SJSA1 (cell line): ENCODE measurements around the gene TAC3. TPM values are rescaled to one million over a fixed set of nuclear protein-coding genes. Genes with fewer than 3 reads are reported as not detected.
"Not testable (repeated sequence)": the region's sequence is repeated elsewhere in the genome, so short reads cannot be mapped to it uniquely, and the experiment has no call there.

Experiments used
- DNase-seq, 2 experiments: peaks; one replicate each; pipeline ENCODE4 v3.0.0-alpha.2; 2015 to 2020; ENCODE audit warnings: low spot score in 2 of 2, low read depth in 1 of 2
- H3K27ac ChIP-seq: fragments of 250-450 bp; sonication (Bioruptor Pico); 2 replicates; pipeline ENCODE4 v1.5.1; 2020; ENCODE audit warnings: mild to moderate bottlenecking, moderate library complexity
- H3K27me3 ChIP-seq: fragments of 250-450 bp; sonication (Bioruptor Pico); replicated peaks from 2 replicates; pipeline ENCODE4 v1.5.1; 2020; ENCODE audit warnings: mild to moderate bottlenecking, moderate library complexity
- H3K36me3 ChIP-seq: fragments of 250-450 bp; sonication (Bioruptor Pico); 2 replicates; pipeline ENCODE4 v1.5.1; 2020; ENCODE audit warnings: mild to moderate bottlenecking
- H3K4me1 ChIP-seq: fragments of 250-450 bp; sonication (Bioruptor Pico); replicated peaks from 2 replicates; pipeline ENCODE4 v1.6.1; 2021; ENCODE audit warnings: mild to moderate bottlenecking
- H3K4me3 ChIP-seq: fragments of 250-450 bp; sonication (Bioruptor Pico); 2 replicates; pipeline ENCODE4 v1.5.1; 2020; ENCODE audit warnings: mild to moderate bottlenecking
- H3K9me3 ChIP-seq: fragments of 250-450 bp; sonication (Bioruptor Pico); replicated peaks from 2 replicates; pipeline ENCODE4 v1.5.1; 2020; ENCODE audit warnings: mild to moderate bottlenecking
- total RNA-seq: library from RNA; depleted of rRNA; stranded (reverse); fragments of >200 nt; shearing (Covaris generic); gene quantifications from 2 replicates; pipeline ENCODE4 v1.2.3, GENCODE V29; 2014

The TAC3 gene
- total RNA-seq, 1 experiment from 2014 or later = not detected

DNA sequence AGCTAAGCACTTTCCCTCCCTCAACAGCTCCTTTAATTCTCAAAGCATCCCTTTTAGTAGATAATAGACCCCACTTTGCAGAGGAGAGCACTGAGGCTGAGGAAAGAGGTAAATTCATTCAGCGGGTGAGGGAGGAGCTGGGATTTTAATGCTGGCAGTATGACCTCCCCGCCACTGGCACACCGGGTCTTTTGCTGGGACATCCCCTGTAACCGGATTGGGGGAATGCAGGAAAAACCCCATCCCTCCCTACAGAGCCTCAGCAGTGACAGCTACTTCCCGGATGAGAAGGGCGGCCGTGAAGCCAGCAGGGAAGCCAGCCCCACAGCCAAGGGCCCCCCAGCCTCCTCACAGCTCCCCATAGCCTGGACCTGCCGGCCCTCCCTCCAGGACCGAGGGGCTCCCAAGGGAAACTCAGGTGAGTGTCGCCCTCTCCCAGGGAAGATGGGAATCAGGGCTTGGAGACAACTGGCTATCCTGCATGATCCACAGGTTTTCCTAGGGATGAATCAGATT is 22.0 kb downstream of the TAC3 start:
- H3K4me3 ChIP-seq = no peak overlapping the region
- no peaks in the 10 kb centered on the region for H3K27me3 ChIP-seq
- DNase-seq = peak in 1 of 2 experiments; percentile 31
- H3K4me1 ChIP-seq = peaks cover 15% of the 10 kb centered on the region
- no peak overlapping the region for H3K27ac ChIP-seq
- H3K36me3 ChIP-seq = peaks cover 7% of the 10 kb centered on the region; the same call in 1 of the 2 replicates
- H3K9me3 ChIP-seq = no peaks in the 10 kb centered on the region

- no peak overlapping the region for H3K4me3 ChIP-seq
- H3K27me3 ChIP-seq = no peaks in the 10 kb centered on the region
- H3K36me3 ChIP-seq = 0 out of 2 replicates have a peak, but pooled peaks cover 4% of the 10 kb centered on the region
- no peaks in the 10 kb centered on the region for H3K9me3 ChIP-seq
- DNase-seq = peak in 1 of 2 experiments; percentile 28
- H3K4me1 ChIP-seq = peaks cover 25% of the 10 kb centered on the region
- no peak overlapping the region for H3K27ac ChIP-seq
Measured at GRCh38 chr12:56993346-56993745, 23.0 kb downstream of the TAC3 start.

DNA sequence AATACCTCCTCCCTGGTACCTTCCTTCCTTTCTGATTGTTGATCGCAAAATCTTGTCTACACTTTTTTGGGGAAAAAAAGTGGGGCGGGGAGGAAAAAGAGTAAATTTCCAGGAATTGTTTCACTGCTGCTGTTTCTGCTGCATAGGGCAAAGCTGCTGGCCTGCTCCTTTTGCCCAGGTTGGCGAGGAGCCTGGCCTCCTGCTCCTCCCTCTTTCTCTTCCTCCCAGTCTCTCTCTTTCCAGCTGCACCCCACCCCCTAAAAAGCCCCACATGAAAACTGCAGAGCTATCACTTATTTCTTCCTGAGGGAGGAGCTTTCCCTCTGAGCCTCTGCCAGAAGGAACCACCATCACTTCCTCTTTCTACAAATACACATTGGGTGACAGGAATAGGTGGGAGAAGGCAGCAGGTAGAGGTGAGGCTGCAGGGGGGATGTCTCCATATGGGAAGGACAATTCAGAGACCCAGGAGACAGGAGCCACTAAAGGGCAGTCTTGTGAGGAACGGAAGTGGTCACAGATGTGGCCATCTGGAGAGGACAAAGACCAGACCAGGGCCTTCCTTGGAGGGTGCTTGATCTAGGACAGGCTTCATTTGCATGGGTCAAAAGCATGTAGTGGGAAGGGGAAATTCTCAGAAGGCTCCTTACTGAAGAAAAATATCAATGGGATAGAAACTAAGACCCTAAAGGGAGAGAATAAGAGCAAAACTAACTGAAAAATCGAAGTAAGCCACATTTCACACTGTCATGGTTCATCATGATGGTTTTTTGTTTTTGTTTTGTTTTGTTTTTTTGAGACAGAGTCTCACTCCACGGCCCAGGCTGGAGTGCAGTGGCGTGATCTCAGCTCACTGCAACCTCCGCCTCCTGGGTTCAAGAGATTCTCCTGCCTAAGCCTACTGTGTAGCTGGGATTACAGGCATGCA is 24.7 kb downstream of the TAC3 start:
- Histone ChIP-seq H3K4me3 (no peak overlapping the region), H3K9me3 (no peaks in the 10 kb centered on the region), H3K27ac (no peak overlapping the region), H3K4me1 (peaks cover 32% of the 10 kb centered on the region), H3K27me3 (no peaks in the 10 kb centered on the region), H3K36me3 (no peaks in the 10 kb centered on the region)
- peak in 1 of 2 experiments; percentile 31 for DNase-seq

GRCh38 chr12:56990648-56991318 is 25.5 kb downstream of the TAC3 start:
- Histone ChIP-seq H3K4me1 (peaks cover 32% of the 10 kb centered on the region), H3K27me3 (no peaks in the 10 kb centered on the region), H3K27ac (no peak overlapping the region), H3K9me3 (no peaks in the 10 kb centered on the region; the same call in 1 of the 2 replicates), H3K36me3 (no peaks in the 10 kb centered on the region), H3K4me3 (no peak overlapping the region)
- DNase-seq = peak in 1 of 2 experiments; percentile 13

DNA sequence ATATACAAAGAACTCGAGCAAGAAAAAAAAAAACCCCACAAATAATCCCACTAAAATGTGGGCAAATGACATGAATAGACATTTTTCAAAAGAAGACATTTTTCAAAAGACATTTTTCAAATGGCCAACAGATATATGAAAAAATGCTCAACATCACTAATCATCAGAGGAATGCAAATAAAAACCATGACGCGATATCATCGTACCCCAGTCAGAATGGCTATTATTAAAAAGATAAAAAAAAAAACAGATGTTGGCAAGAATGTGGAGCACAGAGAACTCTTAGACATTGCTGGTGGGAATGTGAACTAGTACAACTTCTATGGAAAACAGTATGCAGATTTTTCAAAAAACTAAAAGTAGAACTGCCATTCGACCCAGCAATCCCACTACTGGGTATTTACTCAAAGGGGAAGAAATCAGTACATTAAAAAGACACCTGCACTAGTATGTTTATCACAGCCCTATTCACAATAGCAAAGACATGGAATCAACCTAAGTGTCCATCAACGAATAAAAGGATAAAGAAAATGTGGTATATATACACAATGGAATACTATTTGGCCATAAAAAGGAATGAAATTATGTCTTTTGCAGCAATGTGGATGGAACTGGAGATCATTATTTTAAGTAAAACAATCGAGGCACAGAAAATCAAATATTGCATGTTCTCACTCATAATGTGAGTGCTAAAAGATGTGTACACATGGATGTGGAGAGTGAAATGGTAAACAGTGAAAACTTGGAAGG is 26.3 kb downstream of the TAC3 start:
- Histone ChIP-seq H3K36me3 (no peaks in the 10 kb centered on the region), H3K27ac (peak overlapping the region; percentile 14; the same call in 1 of the 2 replicates), H3K9me3 (no peaks in the 10 kb centered on the region; the same call in 1 of the 2 replicates), H3K4me1 (peaks cover 32% of the 10 kb centered on the region), H3K27me3 (no peaks in the 10 kb centered on the region), H3K4me3 (no peak overlapping the region)
- DNase-seq = peak in 1 of 2 experiments; percentile 12

DNA sequence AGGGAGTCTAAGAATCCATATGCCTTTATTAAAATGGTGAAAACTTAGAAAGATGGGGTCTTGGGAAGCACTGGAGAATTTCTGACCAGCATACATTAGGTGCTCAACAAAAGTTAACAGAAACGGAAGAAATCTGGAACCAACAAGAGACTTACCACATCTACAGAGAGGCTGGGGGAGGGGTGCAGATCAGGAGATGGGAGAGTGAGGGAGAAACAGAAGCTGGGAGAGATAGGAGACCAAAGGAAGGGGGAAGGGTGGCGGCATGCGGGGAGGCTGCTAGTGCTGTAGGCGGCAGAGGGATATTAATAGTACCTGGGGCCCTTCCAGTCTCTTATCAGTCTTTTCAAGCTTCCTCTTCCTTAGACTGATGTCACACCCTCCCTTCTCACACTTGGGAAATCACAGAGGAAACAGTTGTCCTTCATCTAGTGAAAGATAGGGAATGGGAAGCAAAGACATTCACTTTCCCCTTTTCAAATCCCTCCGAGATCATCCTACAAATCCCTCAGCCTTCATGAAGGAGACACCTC is 28.1 kb downstream of the TAC3 start:
- Histone ChIP-seq H3K36me3 (no peaks in the 10 kb centered on the region), H3K4me3 (no peak overlapping the region), H3K9me3 (no peaks in the 10 kb centered on the region; the same call in 1 of the 2 replicates), H3K27ac (no peak overlapping the region), H3K27me3 (no peaks in the 10 kb centered on the region), H3K4me1 (peaks cover 32% of the 10 kb centered on the region)
- DNase-seq = peak in 1 of 2 experiments; percentile 10

- Histone ChIP-seq H3K9me3 (no peaks in the 10 kb centered on the region; the same call in 1 of the 2 replicates), H3K36me3 (no peaks in the 10 kb centered on the region), H3K4me3 (no peak overlapping the region), H3K27me3 (no peaks in the 10 kb centered on the region), H3K27ac (no peak overlapping the region), H3K4me1 (peaks cover 32% of the 10 kb centered on the region)
- peak; percentile 53 to 71 for DNase-seq
Measured at GRCh38 chr12:56987551-56988053, 28.7 kb downstream of the TAC3 start.

- Histone ChIP-seq H3K27ac (no peak overlapping the region), H3K27me3 (no peaks in the 10 kb centered on the region), H3K9me3 (no peaks in the 10 kb centered on the region; the same call in 1 of the 2 replicates), H3K4me3 (no peak overlapping the region), H3K4me1 (peaks cover 32% of the 10 kb centered on the region), H3K36me3 (no peaks in the 10 kb centered on the region)
- no peak for DNase-seq
Measured at GRCh38 chr12:56987011-56987410, 29.3 kb downstream of the TAC3 start.

- not testable (repeated sequence) for H3K4me3 ChIP-seq, DNase-seq
Measured at GRCh38 chr12:56985714-56986113, 30.6 kb downstream of the TAC3 start.

GRCh38 chr12:56983386-56983785 is 32.9 kb downstream of the TAC3 start:
- Histone ChIP-seq H3K27ac (no peak overlapping the region), H3K9me3 (no peaks in the 10 kb centered on the region; the same call in 1 of the 2 replicates), H3K36me3 (no peaks in the 10 kb centered on the region), H3K4me1 (peaks cover 8% of the 10 kb centered on the region), H3K4me3 (no peak overlapping the region), H3K27me3 (no peaks in the 10 kb centered on the region)
- DNase-seq = no peak

More at GRCh38 chr12:56985714-56986113, 30.6 kb downstream of the TAC3 start:
- peaks cover 28% of the 10 kb centered on the region for H3K4me1 ChIP-seq
- H3K36me3 ChIP-seq, H3K27me3 ChIP-seq, H3K9me3 ChIP-seq, H3K27ac ChIP-seq: not testable (repeated sequence)

GRCh38 chr12:56982578-56983236 is 33.6 kb downstream of the TAC3 start:
- H3K27me3 ChIP-seq, H3K4me1 ChIP-seq: not testable (repeated sequence)

GRCh38 chr12:56980941-56981530 is 35.3 kb downstream of the TAC3 start:
- no peak for DNase-seq

More at GRCh38 chr12:56982578-56983236, 33.6 kb downstream of the TAC3 start:
- H3K4me3 ChIP-seq, H3K36me3 ChIP-seq, H3K9me3 ChIP-seq, DNase-seq, H3K27ac ChIP-seq: not testable (repeated sequence)

More at GRCh38 chr12:56980941-56981530, 35.3 kb downstream of the TAC3 start:
- H3K4me1 ChIP-seq = no peaks in the 10 kb centered on the region
- H3K27ac ChIP-seq = no peak overlapping the region
- no peaks in the 10 kb centered on the region; the same call in 1 of the 2 replicates for H3K9me3 ChIP-seq
- no peak overlapping the region for H3K4me3 ChIP-seq
- no peaks in the 10 kb centered on the region for H3K36me3 ChIP-seq
- H3K27me3 ChIP-seq = no peaks in the 10 kb centered on the region
